ENCODE measurements around the gene PTBP3.

- TF ChIP-seq CTCF (conservative IDR thresholded peaks at IDR 0.05; ENCODE audit: low read depth, low read length), result no peak
- TF ChIP-seq EZH2phosphoT487 (IDR thresholded peaks at IDR 0.05; ENCODE audit: borderline replicate concordance, low read length), result no peak
- no peak for TF ChIP-seq EZH2 (IDR thresholded peaks at IDR 0.05; ENCODE audit: low read length, unreplicated experiment)
These were observed 33.9 kb downstream of the PTBP3 start for GRCh38 chr9:112299514-112299913.

Data from PC-3 (cell line).